SU-DHL-6 (cell line): ENCODE results near the gene ACRBP.

Source experiments
- H2AFZ ChIP-seq: fragments of 200-600 bp; sonication (generic); 2 replicates; pipeline ENCODE4 v1.6.1; 2014; ENCODE audit warnings: low read depth, mild to moderate bottlenecking, moderate library complexity, mixed read lengths, antibody characterized with exemption, low read length; ENCODE audit not compliant: severe bottlenecking
- H3F3A ChIP-seq: fragments of 200-600 bp; shearing (Covaris generic); 2 replicates; pipeline ENCODE4 v1.6.0; 2016; ENCODE audit warnings: antibody characterized with exemption, mild to moderate bottlenecking; ENCODE audit not compliant: insufficient read depth
- H3K27ac ChIP-seq: fragments of 200-600 bp; sonication (generic); 2 replicates; pipeline ENCODE4 v1.5.1; 2016; ENCODE audit warnings: low read depth, mild to moderate bottlenecking, low read length, moderate library complexity, mixed read lengths
- H3K27me3 ChIP-seq: fragments of 200-600 bp; sonication (generic), shearing (Covaris generic); 2 replicates; pipeline ENCODE4 v1.6.0; 2014; ENCODE audit warnings: mild to moderate bottlenecking, low read length
- H3K36me3 ChIP-seq: fragments of 200-600 bp; sonication (generic); 2 replicates; pipeline ENCODE4 v1.6.1; 2014; ENCODE audit warnings: mild to moderate bottlenecking, low read length, mixed read lengths
- H3K4me2 ChIP-seq: fragments of 300-600, 200-600 bp; shearing (Covaris generic), sonication (generic); 2 replicates; pipeline ENCODE4 v1.6.0; 2014; ENCODE audit warnings: low read length, low read depth, mild to moderate bottlenecking; ENCODE audit not compliant: poor library complexity, severe bottlenecking
- H3K4me3 ChIP-seq: fragments of 200-600 bp; sonication (generic); 2 replicates; pipeline ENCODE4 v1.5.1; 2014; ENCODE audit warnings: antibody characterized with exemption, low read length, mild to moderate bottlenecking, mixed read lengths; ENCODE audit not compliant: insufficient read depth, poor library complexity, severe bottlenecking
- H3K79me2 ChIP-seq: fragments of 200-600 bp; sonication (generic); 2 replicates; pipeline ENCODE4 v1.6.1; 2014; ENCODE audit warnings: mild to moderate bottlenecking, low read length, moderate library complexity; ENCODE audit not compliant: insufficient read depth
- H3K9ac ChIP-seq: fragments of 200-600 bp; sonication (generic); 2 replicates; pipeline ENCODE4 v1.7.0; 2014; ENCODE audit warnings: mild to moderate bottlenecking, low read length
- H3K9me2 ChIP-seq: fragments of 200-600 bp; sonication (generic); replicated peaks from 2 replicates; pipeline ENCODE4 v1.6.1; 2014; ENCODE audit warnings: low read length; ENCODE audit not compliant: insufficient read depth
- H3K9me3 ChIP-seq: fragments of 200-600 bp; sonication (generic); 2 replicates; pipeline ENCODE4 v1.6.1; 2014; ENCODE audit warnings: low read length, mixed read lengths; ENCODE audit not compliant: insufficient read depth
- H4K20me1 ChIP-seq: fragments of 200-600 bp; sonication (generic); 2 replicates; pipeline ENCODE4 v1.6.1; 2014; ENCODE audit warnings: low read depth, mild to moderate bottlenecking, antibody characterized with exemption, low read length, moderate library complexity, mixed read lengths
- EZH2phosphoT487 ChIP-seq: fragments of 200-600 bp; sonication (generic), shearing (Covaris generic); conservative IDR thresholded peaks from 2 replicates; pipeline ENCODE4 v1.6.1; 2018; ENCODE audit warnings: mild to moderate bottlenecking, antibody characterized with exemption, low read length, moderate library complexity, mixed read lengths
- TF ChIP-seq, protein P1 (sequence below): fragments of 200-600 bp; sonication (generic); IDR thresholded peaks from one replicate; pipeline ENCODE4 v1.5.1; 2017; ENCODE audit warnings: antibody characterized with exemption, mild to moderate bottlenecking, low read length, moderate library complexity; ENCODE audit not compliant: insufficient read depth, poor library complexity, severe bottlenecking

The ACRBP gene

DNA sequence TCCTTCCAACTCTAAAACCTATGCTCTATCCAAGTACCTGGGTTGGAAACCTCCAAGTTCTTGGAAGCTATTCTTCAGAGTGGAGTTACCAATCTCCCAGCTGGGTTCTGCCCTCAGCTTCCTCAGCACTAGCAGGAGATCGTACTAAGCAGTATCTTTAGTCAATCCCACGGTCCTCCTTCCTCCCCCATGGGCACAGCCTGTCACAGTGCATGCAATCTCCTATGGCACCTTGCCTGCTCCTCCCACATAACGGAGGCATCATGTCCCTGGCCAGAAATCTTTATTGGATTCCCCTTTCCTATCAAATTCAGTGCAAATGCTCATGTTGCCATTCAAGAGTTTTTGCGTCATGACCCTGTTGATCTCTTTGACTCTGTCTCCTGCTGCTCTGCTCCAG, 6.1 kb downstream of the ACRBP start:
- Histone ChIP-seq H3K27me3 (no peaks in the 10 kb centered on the region), H2AFZ (no peak overlapping the region), H3K4me3 (no peak overlapping the region), H3F3A (no peaks in the 10 kb centered on the region), H3K9ac (no peak overlapping the region), H4K20me1 (no peaks in the 10 kb centered on the region), H3K27ac (no peak overlapping the region), H3K4me2 (no peak overlapping the region), H3K79me2 (no peaks in the 10 kb centered on the region), H3K9me2 (no peaks in the 10 kb centered on the region), H3K36me3 (no peaks in the 10 kb centered on the region), H3K9me3 (no peaks in the 10 kb centered on the region)
- TF ChIP-seq, protein P1, sequence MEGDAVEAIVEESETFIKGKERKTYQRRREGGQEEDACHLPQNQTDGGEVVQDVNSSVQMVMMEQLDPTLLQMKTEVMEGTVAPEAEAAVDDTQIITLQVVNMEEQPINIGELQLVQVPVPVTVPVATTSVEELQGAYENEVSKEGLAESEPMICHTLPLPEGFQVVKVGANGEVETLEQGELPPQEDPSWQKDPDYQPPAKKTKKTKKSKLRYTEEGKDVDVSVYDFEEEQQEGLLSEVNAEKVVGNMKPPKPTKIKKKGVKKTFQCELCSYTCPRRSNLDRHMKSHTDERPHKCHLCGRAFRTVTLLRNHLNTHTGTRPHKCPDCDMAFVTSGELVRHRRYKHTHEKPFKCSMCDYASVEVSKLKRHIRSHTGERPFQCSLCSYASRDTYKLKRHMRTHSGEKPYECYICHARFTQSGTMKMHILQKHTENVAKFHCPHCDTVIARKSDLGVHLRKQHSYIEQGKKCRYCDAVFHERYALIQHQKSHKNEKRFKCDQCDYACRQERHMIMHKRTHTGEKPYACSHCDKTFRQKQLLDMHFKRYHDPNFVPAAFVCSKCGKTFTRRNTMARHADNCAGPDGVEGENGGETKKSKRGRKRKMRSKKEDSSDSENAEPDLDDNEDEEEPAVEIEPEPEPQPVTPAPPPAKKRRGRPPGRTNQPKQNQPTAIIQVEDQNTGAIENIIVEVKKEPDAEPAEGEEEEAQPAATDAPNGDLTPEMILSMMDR: no peak
- TF ChIP-seq EZH2phosphoT487: no peak

DNA sequence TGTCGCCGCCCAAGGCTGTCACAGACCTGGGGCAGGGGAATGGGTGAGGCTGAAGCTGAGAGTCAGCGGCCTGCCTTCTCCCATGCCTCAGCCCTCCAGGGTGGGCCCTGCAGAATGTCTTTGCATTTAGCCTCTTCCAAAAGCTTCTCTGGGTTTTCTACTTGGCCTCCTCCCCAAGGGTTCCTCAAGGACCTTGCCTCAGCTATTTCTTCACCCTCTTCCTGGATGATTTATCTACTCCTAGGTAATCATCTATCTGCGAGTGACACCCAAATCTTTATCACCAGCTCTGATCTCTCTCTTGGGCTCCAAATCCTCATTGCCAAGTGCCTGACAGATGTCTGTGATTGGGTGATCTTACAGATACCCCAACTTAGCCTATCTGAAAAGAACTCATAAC, 6.7 kb downstream of the ACRBP start:
- H3K27me3 ChIP-seq: no peaks in the 10 kb centered on the region
- no peak overlapping the region for H3K4me2 ChIP-seq
- TF ChIP-seq, protein P1: no peak
- no peak for TF ChIP-seq EZH2phosphoT487
- no peak overlapping the region for H3K27ac ChIP-seq
- H4K20me1 ChIP-seq: no peaks in the 10 kb centered on the region
- no peaks in the 10 kb centered on the region for H3F3A ChIP-seq
- no peaks in the 10 kb centered on the region for H3K9me2 ChIP-seq
- H3K79me2 ChIP-seq: no peaks in the 10 kb centered on the region
- H3K4me3 ChIP-seq: no peak overlapping the region
- H3K9me3 ChIP-seq: no peaks in the 10 kb centered on the region
- no peaks in the 10 kb centered on the region for H3K36me3 ChIP-seq
- H3K9ac ChIP-seq: no peak overlapping the region
- H2AFZ ChIP-seq: no peak overlapping the region

DNA sequence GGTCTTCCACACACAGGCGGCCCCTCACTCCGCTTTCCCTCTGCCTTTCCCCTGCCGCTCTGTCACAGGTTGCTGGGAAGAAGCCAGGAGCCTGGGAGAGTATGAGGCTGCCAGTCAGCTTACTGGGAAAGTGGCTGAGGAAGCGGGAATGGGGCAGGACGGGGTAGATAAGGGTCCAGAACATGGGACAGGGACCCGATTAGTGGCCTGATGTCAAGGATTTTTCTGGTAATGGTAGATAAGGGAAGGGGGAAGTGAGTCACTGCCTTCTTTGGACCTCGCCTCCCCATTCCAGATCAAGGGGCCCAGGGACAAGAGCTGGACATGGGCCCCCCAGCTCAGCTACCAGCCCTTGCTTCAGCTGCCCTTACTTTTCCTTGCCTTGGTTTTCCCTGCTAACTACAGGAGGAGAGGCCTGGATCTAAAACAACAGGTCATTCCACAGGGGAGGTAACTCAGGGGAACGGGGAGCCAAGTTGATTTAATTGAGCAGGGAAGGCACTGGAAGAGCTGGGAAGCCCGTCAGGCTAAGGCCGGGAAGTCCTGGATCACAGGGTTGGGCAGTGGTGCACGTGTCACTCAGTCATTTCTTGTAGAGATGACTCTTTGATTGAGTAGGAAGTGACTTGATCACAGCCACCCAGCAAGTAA, 8.0 kb downstream of the ACRBP start:
- Histone ChIP-seq H3K79me2 (no peaks in the 10 kb centered on the region; the same call in 1 of the 2 replicates), H3K27ac (no peak overlapping the region), H2AFZ (no peak overlapping the region), H3K4me2 (no peak overlapping the region), H3F3A (no peaks in the 10 kb centered on the region), H3K9me2 (no peaks in the 10 kb centered on the region), H3K4me3 (no peak overlapping the region), H3K9ac (no peak overlapping the region), H3K36me3 (no peaks in the 10 kb centered on the region), H4K20me1 (no peaks in the 10 kb centered on the region), H3K27me3 (no peaks in the 10 kb centered on the region), H3K9me3 (no peaks in the 10 kb centered on the region)
- TF ChIP-seq, protein P1: no peak
- TF ChIP-seq EZH2phosphoT487: no peak
